GM21423 (cell line): ENCODE data around the gene ATP13A2.

Experiments used
- ATAC-seq: cut with Tn5 transposase; IDR thresholded peaks from one replicate; pipeline ENCODE4 v1.9.1; 2021; ENCODE audit warnings: mild to moderate bottlenecking, moderate library complexity; ENCODE audit not compliant: unreplicated experiment

ATP13A2 gene, protein sequence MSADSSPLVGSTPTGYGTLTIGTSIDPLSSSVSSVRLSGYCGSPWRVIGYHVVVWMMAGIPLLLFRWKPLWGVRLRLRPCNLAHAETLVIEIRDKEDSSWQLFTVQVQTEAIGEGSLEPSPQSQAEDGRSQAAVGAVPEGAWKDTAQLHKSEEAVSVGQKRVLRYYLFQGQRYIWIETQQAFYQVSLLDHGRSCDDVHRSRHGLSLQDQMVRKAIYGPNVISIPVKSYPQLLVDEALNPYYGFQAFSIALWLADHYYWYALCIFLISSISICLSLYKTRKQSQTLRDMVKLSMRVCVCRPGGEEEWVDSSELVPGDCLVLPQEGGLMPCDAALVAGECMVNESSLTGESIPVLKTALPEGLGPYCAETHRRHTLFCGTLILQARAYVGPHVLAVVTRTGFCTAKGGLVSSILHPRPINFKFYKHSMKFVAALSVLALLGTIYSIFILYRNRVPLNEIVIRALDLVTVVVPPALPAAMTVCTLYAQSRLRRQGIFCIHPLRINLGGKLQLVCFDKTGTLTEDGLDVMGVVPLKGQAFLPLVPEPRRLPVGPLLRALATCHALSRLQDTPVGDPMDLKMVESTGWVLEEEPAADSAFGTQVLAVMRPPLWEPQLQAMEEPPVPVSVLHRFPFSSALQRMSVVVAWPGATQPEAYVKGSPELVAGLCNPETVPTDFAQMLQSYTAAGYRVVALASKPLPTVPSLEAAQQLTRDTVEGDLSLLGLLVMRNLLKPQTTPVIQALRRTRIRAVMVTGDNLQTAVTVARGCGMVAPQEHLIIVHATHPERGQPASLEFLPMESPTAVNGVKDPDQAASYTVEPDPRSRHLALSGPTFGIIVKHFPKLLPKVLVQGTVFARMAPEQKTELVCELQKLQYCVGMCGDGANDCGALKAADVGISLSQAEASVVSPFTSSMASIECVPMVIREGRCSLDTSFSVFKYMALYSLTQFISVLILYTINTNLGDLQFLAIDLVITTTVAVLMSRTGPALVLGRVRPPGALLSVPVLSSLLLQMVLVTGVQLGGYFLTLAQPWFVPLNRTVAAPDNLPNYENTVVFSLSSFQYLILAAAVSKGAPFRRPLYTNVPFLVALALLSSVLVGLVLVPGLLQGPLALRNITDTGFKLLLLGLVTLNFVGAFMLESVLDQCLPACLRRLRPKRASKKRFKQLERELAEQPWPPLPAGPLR

DNA sequence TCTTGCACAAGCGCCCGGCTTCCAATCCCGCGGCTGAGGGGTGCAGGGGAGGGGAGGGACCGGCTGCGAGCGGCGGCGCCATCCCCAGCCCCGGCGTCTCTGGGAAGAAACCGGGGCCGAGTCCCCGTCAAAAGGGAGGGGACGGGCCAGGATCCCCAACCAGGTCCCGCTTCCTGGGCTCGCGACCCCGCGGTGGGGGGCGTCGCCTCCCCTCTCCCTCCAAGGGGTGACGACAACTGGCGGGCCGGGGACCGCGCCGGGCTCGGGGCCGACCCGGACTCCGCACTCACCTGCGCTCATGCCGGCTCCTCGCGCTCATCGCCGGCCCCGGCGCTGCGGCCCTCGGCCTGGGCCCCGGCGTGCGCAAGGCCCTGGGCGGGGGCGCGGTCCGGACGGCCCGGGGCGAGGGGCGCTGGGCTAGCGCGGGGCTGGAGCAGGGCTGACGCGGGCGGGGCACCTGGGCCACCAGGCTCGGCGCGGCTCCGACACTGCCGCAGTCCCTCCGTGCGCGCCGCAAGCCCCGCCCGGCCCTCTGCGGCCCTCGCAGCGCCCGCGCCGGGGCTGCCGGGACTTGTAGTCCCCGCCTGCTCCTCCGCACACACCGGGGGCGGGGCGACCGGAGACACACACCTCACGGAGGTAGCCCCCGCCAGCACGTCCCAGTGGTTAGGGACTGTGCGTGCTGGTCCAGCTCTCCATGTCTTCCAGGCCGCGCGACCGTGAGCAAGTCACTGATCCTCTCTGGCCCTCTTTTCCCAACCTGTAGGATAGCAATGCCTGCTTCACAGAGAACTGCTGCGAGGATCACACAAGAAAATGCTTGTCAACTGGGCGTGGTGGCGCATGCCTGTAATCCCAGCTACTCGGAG is at the start of gene ATP13A2:
TSS of gene ATP13A2 (minus strand) at position 490 of the 869 bp plus-strand sequence. CDS start at position 300, 190 bp downstream.
- ATAC-seq: peak; percentile 91

DNA sequence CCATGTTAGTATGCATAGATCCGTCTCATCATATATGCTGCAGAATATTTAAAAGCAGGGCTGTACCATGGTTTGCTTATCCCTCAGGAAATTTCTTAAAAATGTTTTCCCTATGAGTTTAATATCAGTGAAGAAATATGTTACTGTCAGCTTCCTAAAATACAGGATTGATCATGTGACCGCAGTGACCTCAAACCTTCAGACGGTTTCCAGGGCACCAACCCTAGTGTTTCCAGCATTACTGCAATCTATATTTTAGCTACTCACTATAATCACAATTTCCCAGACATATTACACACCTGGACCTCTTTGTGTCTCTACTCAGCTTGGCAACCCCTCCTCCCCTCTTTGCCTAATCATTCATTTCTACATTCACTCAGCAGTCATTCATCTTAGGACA is 49.8 kb upstream of the ATP13A2 start:
- ATAC-seq: no peak

DNA sequence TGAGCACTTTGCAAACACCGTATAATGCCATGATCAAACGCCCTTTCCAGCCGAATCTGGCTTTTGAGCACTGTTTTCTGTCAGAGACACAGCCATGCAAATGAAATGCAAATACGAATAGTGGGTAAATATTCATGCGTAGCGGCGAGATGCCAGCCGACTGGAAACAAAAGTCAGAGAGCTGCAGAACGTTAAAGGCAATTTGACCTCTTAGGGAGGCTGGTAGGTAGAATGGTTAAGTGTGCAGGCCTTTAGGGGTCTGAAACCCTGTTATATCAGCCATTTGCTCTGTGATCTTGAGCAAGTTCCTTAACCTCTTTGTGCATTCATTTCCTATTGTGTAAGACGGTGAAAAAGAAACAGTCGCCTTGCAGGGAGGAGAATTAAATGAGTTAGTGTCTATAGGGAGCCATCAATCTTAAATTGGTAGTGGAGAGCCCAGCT is 48.6 kb upstream of the ATP13A2 start:
- no peak for ATAC-seq

DNA sequence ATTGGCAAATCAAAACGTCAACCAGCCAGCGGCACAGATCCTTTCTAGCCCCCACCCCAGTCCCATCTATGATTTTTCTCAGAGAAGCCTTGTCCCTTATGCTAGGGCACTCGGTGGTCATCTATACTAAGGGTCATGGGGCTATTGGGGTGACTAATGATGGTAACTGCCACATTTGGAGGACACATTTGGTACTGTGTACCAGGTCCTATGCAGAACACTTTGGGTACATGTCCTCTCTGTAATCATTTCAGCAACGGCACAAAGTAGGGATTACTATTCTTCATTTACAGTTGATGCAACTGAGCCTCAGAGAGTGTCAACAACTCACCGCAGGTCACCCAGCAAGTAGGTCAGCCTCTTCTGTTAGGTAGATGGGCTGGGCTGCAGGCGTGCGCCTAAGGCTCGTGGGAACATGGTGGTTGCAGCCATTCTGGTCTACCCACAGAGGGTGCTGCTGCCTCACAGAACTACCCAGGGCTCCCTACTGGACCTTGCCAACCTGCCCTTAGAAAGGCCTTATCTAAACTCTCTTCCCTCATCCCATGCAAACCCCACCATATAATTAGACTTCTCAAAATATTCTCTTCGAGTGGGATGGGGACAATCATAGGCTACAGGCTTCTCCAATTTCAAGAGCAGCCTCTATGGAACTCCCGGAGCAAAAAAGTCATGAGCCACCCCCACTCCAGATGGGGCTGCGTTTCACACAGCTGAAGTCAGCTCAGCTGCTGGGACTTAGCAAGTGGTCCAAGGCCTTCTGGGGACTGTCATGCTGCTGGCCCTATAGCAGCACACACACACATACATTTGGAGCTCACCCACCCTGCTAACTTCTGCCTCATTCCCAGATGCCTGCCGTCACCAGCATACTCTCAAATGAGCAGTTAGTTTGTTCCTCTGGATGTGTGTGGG is 47.9 kb upstream of the ATP13A2 start:
- no peak for ATAC-seq

DNA sequence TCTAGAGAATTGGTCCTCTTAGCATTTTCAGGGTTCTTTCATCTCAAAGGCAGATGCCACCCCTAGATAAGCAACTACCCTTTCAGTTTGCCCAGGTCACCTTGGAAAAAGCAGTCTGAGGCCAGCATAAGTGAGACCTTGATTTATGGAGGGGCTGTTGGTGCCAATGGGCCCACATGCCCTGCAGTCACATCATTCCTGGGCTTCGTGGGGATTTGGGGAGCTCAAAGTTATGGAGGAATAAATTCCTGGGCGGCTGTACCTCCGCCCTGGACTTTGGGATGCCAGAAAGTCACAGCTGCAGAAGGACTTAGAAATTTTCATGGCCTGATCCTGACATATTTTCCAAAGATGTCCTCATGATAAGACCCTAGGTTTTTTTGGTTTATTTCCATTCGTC is 44.8 kb upstream of the ATP13A2 start:
- no peak for ATAC-seq

DNA sequence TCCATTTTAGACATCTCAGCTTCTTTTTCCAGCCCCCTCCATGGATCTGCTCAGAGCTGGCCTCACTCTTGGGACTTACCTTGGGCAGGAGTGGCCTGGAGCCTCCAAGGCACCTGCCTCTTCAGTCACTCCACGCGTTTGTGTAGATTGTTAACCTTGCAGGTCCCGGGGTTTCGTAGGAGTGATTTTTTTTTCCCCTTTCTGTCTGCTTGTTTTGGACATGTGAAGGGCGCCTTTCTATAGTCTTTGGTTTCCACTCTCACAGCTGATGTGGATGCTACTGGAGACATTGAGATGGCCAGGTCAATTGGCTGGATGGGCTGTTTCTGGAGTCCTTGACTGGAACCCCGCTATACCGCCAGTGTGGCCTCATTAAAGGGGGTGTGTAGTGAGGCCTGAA is 44.1 kb upstream of the ATP13A2 start:
- no peak for ATAC-seq

DNA sequence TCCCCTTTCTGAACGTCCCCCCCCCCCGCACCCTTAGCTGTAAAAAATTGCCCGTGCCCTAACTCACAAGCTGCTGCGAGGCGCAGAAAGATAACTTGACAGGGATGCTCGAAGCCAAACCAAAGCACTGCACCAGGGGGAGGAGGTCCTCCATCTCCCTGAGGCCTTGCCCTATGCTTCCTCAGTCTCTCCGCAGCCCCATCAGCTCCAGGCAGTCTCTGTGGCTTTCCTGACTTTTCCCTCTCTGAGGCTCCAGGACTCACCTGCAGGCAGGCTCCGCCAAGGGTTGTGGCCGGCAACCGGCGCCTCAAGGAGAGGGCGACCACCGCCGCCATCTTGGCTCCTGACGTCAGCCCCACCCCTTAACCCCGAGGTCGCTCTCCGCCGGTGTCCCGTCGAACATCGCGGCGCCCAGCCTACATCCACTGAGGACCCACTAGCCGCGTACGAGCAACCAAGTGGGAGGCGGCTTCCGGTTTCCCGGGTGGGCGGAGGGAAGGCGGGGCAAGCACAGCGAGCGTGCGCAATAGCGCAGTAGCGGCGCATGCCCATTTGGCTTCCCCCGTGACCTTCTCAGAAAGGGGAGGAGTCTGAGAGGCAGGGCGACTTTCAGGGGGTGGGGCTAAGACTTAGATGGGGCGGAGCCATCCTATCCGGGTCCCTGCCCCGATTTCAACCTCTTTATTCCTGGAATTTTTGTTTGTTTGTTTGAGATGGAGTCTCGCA is 42.1 kb upstream of the ATP13A2 start, which contains the start of gene SDHB:
TSS of gene SDHB (minus strand) at position 348 of the 726 bp plus-strand sequence. CDS start at position 335, 13 bp downstream.
- ATAC-seq: peak; percentile 97

DNA sequence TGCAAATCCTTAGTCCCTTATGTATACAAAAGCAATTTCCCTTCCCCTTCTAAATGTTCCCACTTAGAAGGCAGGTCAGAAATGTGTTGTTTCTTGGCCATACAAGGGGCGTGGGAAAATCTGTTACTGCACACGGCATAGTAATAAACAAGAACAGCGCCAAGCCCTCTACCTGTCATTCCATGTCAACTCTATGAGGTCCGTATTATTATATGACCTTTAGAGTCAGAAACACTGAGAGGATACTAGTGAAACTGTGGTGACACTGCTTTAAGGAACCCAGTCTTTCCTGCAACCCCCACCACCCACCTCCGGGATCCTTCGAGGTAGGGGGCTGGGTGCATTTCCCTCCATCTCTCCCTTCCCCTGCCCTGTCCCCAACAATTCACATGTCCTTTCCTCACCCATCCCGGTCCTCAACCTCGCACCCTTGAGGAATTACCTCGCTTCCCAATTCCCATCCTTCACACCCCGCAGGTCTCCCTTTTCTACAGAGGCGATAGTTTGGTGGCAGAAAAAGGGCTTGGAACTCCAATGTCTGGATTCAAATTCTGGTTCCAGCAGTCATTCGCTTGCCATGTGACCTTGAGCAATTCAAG is 41.5 kb upstream of the ATP13A2 start:
- ATAC-seq: no peak

DNA sequence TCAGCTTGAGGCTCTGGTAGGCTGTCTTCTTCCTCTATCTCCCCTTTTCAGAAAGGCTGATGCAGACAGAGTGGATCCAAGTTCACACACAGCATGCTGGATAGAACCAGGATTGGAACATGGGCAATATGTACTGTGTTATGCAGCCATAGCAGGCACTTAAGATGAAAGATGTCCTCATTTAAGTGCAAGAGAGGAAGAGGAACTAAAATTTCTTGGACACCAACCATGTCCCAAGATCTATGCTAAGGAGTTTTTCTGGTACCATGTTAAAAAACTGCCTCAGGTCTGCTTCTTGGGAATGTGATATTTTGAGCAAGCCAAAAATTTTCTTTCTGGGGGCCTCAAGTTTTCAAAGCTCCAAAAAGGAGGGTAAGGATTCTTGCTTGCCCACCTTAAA is 40.9 kb upstream of the ATP13A2 start:
- ATAC-seq: no peak

DNA sequence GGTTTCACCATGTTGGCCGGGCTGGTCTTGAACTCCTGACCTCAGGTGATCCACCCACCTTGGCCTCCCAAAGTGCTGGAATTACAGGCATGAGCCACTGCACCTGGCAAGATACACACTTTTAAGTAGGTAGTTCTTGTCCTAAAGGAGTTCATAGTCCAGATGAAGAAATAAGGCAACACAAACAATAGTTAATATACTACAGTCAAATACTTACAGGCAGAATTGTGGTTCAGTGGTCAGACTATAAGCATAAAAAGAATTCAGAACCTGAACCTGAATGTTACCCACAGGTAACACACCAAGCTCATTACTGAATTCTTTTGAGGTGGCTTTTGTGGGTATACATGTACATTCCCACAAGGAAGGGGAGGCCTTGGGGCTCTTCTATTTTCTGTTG is 40.3 kb upstream of the ATP13A2 start:
- no peak for ATAC-seq

DNA sequence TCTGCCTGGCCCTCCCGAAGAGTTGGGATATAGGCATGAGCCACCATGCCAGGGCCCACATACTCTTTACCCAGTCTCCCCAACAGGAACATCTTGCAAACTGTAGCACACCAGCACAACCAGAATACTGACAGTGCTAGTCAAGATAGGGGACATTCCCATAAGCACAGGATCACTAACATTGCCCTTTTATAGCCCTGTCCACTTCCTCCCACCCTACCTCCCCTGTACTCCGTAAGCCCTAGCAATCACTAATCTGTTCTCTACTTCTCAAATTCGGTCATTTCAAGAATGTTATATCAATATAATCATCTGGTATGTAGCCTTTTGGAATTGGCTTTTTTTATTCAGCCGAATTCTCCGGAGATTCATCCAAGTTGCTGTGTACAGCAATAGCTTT is 36.2 kb upstream of the ATP13A2 start:
- no peak for ATAC-seq

DNA sequence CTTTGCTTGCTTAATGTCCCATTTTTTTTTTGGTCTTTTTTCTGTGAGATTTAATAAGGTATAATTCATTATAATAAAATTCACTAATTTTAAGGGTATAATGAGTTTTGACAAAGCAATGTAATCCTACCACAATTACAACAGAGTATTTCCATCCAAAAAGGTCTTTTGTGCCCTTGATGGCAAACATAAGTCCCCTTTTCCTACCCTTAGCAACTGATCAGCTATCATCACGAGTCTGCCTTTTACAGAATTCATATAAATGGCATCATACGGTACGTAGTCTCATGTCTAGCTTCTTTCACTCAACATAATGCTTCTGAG is 34.6 kb upstream of the ATP13A2 start:
- no peak for ATAC-seq

DNA sequence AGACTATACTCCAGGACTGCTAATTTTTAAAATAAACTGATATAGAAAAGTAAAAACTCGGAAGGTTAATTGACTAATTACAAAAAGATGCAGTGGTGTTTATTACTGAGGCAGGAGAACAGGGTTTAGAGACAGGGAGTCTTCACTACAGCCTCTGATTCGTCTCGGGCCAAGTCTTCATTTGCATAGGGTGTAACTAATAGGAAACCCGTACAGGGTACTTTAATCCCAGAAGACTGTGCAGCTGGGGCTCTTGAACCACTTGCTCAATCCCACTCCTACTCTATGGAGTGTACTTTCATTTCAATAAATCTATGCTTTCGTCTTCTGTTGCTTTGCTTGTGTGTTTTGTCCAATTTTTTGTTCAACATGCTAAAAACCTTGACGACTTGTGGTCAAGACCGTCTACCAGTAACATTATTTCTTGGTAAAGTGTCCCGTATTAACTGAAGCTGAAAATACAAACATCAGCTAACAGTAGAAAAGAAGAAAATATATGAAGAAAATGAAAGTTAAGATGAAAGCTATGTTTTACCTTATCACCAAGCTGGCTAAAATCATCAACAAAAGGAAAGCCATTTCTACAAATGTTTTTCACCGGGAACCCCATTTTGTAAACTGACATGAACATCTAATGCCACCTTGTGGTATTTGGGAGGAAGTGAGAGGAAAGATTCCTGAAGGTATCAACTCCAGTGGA is 34.1 kb upstream of the ATP13A2 start:
- no peak for ATAC-seq

DNA sequence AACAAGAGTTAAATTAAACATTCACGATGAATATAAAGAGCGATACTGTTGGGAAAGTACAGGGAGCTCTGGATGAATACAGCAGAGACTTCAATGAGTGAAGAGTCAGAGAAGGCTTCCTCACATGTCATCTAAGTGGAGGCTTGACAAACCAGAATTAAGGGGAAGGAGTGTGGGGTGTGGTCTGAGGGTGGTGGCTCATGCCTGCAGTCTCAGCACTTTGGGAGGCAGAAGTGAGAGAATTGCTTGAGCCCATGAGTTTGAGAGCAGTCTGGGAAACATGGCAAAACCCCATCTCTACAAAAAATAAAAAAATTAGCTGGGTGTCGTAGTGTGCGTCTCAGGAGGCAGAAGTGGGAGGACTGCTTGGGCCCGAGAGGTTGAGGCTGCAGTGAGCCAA is 33.4 kb upstream of the ATP13A2 start:
- no peak for ATAC-seq

DNA sequence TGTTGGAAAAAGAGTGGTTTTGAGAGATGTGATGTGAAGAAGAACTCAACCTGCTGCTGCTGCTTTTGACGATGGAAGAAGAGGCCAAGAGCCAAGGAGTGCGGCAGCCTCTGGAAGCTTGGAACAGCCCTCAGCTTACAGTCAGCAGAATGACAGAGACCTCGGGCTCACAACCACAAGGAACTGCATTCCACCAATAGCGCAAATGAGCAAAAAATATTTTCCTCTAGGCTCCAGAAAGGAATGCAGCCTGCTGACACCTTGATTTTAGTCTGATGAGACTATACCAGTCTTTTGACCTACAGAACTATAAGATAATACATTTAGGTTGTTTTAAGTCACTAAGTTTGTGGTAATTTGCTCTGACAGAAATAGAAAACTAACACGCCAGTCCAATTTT is 31.9 kb upstream of the ATP13A2 start:
- no peak for ATAC-seq

DNA sequence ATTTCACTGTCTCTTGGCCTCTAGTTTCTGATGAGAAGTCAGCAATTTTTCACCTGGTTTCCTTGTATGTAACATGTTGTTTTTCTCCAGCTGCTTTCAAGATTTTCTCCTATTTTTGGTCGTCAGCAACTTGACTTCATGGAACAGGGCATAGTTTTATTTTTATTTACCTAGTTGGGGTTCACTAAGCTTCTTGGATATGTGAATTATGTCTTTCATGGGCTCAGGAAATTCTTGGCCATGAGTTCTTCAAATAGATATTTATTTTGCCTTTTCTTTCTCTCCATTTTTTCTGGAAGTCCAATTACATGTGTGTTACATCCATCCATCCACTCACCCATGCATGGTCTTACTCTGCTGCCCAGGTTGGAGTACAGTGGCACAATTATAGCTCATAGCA is 28.4 kb upstream of the ATP13A2 start:
- no peak for ATAC-seq

DNA sequence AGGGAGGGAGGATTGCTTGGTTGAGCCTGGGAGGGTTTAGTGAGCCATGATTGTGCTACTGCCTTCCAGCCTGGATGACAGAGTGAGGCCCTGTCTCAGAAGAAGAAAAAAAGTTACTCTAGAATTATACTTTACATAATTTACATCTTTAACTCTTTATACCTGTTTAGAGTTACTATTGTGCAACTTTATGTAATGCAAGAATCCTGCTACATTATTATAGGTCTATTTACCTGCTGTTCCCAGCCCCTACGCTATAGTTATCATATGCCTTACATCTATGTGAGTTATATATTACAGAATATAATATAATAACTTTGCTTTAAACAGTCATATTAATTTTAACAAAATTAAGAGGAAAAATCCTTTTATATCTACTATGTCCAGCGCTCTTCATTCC is 27.8 kb upstream of the ATP13A2 start:
- ATAC-seq: no peak

DNA sequence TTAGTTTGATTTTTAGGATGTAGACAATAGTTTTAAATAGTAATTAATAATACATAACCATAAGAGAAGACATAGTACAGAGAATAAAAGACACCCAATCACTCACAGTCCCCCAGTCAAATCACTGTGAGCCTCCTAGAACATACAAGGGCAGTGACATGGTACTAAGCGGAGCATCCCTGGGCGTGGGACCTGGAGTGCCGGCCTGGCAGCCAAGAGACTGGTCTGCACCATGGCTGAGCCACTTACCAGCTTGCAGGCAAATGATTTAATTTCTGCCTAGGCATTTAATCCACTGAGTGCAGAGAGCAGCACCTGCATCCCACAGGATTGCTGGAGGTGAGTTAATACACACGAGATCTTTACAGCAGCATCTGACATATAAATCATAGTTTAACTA is 21.8 kb upstream of the ATP13A2 start:
- no peak for ATAC-seq
